ENCODE measurements around the gene ATP2A1.

DNA sequence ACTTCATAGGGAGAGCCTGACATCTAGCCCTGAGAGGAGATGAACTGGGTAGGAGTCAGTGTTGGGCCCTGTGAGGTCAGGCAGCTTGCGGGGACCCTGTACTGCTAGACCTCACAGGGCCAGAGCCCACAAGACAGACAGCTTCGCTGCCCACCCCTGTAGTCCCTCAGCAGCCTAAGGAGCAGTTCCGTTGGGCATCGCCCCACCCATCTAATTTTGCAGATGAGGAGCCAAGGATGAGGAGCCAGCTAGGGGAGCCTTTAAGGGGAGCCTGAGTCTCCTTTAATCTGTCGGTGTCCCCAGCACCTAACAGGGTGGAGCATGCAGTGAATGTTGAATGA is 31.4 kb upstream of the ATP2A1 start:
- TF ChIP-seq, protein P1, sequence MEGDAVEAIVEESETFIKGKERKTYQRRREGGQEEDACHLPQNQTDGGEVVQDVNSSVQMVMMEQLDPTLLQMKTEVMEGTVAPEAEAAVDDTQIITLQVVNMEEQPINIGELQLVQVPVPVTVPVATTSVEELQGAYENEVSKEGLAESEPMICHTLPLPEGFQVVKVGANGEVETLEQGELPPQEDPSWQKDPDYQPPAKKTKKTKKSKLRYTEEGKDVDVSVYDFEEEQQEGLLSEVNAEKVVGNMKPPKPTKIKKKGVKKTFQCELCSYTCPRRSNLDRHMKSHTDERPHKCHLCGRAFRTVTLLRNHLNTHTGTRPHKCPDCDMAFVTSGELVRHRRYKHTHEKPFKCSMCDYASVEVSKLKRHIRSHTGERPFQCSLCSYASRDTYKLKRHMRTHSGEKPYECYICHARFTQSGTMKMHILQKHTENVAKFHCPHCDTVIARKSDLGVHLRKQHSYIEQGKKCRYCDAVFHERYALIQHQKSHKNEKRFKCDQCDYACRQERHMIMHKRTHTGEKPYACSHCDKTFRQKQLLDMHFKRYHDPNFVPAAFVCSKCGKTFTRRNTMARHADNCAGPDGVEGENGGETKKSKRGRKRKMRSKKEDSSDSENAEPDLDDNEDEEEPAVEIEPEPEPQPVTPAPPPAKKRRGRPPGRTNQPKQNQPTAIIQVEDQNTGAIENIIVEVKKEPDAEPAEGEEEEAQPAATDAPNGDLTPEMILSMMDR (IDR thresholded peaks at IDR 0.05) = no peak
- no peak for TF ChIP-seq POLR2A (IDR thresholded peaks at IDR 0.05)

Data from uterus (tissue), 2 donors.